Midbrain (tissue), 1 donor: ENCODE measurements around the gene SCYGR1.
A peak's percentile ranks its signal among the peaks of the same experiment; 100 is the strongest.
"Not testable (repeated sequence)": the region's sequence is repeated elsewhere in the genome, so short reads cannot be mapped to it uniquely, and the experiment has no call there.

Source experiments
- DNase-seq: peaks from one replicate; lab custom pipeline; 2025; lab: John Stamatoyannopoulos, UW

SCYGR1 gene

GRCh38 chr2:227387583-227387982, at the start of gene SCYGR1:
Gene SCYGR1, minus strand, starts transcription at chr2:227387949. Its CDS starts 0 bp downstream, at chr2:227387949.
- not testable (repeated sequence) for DNase-seq

GRCh38 chr2:227436436-227437174, 48.9 kb upstream of the SCYGR1 start:
- DNase-seq = no peak

- no peak for DNase-seq
Measured at GRCh38 chr2:227433171-227433570, 45.4 kb upstream of the SCYGR1 start.

GRCh38 chr2:227430639-227431038, 42.9 kb upstream of the SCYGR1 start:
- no peak for DNase-seq

- DNase-seq = no peak
Measured at GRCh38 chr2:227428731-227429285, 41.1 kb upstream of the SCYGR1 start.

GRCh38 chr2:227423656-227424499, 36.1 kb upstream of the SCYGR1 start:
- peak; percentile 58 for DNase-seq

GRCh38 chr2:227420087-227421052, 32.6 kb upstream of the SCYGR1 start:
- DNase-seq = no peak

GRCh38 chr2:227416701-227417100, 29.0 kb upstream of the SCYGR1 start:
- DNase-seq = no peak

GRCh38 chr2:227415538-227416424, 28.0 kb upstream of the SCYGR1 start:
- no peak for DNase-seq

GRCh38 chr2:227414846-227415245, 27.1 kb upstream of the SCYGR1 start:
- no peak for DNase-seq

GRCh38 chr2:227413371-227413770, 25.6 kb upstream of the SCYGR1 start:
- DNase-seq = no peak

GRCh38 chr2:227412877-227413276, 25.1 kb upstream of the SCYGR1 start:
- no peak for DNase-seq

GRCh38 chr2:227411990-227412350, 24.2 kb upstream of the SCYGR1 start:
- no peak for DNase-seq

GRCh38 chr2:227411320-227411989, 23.7 kb upstream of the SCYGR1 start:
- no peak for DNase-seq

- no peak for DNase-seq
Measured at GRCh38 chr2:227410191-227410590, 22.4 kb upstream of the SCYGR1 start.

- DNase-seq = no peak
Measured at GRCh38 chr2:227407591-227408151, 19.9 kb upstream of the SCYGR1 start.

- peak; percentile 79 for DNase-seq
Measured at GRCh38 chr2:227406177-227407031, 18.7 kb upstream of the SCYGR1 start.

GRCh38 chr2:227404585-227405271, 17.0 kb upstream of the SCYGR1 start:
- DNase-seq = no peak
